Left renal cortex interstitium (tissue), 4 donors: ENCODE measurements around the gene MYL2. TPM values are rescaled to one million over a fixed set of nuclear protein-coding genes. Genes with fewer than 3 reads are reported as not detected.
"Not testable (repeated sequence)": the region's sequence is repeated elsewhere in the genome, so short reads cannot be mapped to it uniquely, and the experiment has no call there.

Experiments used
- DNase-seq, 4 donors: peaks; one replicate each; pipeline ENCODE4 v3.0.0-alpha.2; 2013; ENCODE audit warnings: low read depth in 4 of 4, low spot score in 2 of 4, missing footprints in 1 of 4
- polyA plus RNA-seq, 4 donors: library from polyadenylated mRNA; unstranded; fragments of 120-200 nt; gene quantifications; one replicate each; pipeline ENCODE4 v1.2.1, GENCODE V29; 2013; ENCODE audit not compliant: insufficient read length in 4 of 4

Gene MYL2, protein sequence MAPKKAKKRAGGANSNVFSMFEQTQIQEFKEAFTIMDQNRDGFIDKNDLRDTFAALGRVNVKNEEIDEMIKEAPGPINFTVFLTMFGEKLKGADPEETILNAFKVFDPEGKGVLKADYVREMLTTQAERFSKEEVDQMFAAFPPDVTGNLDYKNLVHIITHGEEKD
- polyA plus RNA-seq = not detected

DNA sequence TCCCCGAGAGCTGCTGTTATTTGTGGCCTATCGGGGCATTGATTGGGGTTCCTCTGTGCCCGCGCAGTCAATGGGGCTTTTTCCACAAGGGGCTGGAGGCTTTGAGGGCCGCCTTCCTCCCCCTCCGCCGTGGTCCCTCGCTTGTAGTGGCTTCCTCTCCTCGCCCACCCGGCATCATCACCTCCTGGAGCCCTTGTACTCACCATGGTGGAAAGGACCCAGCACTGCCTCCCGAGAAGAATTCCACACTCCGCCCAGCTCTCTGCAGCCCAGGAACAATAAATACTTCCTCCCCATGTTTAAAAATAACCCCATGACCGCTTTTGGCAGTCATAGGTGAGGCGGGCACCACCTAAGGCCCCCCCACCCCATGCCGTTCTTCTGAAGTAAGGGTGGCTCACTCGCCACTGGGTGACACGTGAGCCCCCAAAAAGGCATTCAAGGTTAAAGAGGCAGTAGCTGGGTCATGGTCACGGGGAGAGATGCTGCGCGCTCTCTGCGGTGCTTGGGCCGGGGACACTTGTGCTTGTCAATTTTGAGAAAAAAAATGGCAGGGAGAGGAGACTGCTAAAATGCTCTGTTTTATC, at the start of gene MYL2:
Gene MYL2 (minus strand): TSS at position 256 of the 587 bp plus-strand sequence. CDS start 50 bp downstream, at position 206.
- no peak for DNase-seq

DNA sequence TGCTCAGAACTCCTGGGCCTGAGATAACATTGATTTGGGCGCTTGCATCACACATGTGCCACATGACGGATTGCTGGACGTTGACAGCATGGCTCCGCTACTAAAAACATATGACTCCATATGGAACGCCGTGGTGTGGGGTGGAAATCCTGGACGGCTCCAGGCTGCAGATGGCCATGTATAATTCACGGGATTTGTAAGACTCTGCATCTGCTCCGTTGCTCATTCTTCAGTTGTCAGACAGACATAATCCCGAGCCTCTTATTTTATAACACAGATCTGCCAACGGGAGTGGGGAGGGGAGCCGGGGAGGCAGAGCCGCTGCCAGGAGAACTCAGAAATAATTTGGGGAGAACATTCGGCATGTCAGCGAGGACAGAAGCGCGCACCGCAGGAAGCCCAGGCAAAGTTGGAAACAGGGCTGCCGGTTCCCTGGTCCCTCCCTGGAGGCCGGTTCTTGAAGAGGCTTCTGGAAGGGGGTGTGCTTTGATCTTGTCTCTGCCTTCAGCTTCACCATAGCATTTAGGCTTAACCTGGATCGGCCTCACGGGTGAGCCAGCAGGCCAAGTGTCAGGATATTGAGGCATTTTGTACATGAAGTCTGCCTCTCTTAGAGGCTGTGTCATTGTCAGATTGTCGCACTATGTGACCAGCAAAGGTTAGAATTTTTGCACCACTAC, 45.8 kb upstream of the MYL2 start:
- DNase-seq = no peak

DNA sequence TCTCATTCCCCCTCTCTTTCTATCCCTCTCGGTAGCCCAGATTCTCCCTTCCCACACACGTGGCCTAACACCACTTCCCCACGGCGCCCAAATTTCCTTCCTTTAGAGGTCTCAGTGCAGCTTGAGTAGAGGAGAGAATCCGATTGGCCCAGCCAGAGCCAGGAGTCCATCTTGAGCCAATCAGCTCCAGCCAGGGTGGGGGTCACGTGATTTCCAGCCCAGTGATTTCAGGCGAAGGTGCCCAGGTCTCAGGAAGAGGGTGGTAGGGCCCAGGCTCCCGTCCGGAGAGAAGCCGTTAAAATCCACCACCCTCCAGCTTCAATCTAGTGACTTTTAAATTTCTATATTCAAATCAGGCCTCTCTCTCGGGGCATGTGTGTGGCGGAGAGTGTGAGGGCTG, 45.2 kb upstream of the MYL2 start:
- no peak for DNase-seq

DNA sequence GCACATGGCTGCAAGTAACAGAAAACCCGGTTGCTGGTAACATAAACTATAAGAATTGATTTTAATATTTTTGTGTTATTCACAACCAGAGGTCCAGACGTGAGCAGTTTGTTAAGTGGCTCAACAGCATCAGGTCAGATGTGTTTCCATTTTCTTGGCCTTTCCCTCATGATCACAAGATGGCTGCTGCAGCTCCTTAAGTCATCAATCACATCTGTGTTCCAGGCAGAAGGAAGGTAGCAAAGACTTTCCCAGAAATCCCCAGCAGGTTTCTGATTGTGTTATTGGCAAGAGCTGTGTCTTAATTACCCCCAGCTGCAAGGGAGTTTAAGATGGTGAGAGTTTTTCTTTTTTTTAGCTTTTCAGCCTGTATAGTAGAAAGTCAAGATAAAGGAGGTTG, 40.4 kb upstream of the MYL2 start:
- no peak for DNase-seq

DNA sequence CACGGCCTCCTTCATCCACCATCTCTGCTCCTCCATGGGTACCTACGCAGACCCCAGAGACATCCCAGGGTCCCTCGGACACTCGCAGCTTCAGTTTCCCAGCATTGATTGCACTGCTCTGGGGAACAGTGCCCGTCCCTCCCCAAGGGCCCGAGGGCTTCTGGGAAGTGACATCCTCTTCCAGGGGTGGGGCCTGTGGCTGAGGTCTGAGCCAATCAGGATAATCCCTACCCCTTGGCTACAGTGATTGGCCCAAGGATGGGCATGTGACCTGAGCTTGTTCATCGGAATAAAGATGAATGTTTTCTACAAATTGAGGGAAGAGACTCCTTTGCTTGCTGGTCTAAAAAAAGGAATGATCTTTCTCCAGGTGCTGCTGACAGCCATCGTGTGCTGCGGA, 37.3 kb upstream of the MYL2 start:
- no peak for DNase-seq

DNA sequence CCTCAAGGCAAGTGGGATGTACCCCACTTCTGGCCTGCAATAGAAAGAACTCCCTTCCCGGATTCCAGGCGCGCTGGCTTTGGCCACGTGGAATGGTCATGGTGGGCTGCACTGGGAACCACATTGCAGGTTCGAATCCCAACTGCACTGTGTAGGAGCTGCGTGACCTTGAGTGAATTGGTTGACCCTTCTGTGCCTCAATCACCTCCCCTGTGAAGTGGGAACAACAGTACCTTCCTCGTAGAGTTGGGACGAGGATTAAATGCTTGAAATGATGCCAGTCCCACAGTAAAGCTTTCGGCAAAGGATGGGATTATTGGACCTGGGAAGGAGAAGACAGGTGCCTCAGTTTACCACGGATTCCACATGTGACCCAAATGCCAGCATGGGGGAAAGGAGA, 36.8 kb upstream of the MYL2 start:
- no peak for DNase-seq

DNA sequence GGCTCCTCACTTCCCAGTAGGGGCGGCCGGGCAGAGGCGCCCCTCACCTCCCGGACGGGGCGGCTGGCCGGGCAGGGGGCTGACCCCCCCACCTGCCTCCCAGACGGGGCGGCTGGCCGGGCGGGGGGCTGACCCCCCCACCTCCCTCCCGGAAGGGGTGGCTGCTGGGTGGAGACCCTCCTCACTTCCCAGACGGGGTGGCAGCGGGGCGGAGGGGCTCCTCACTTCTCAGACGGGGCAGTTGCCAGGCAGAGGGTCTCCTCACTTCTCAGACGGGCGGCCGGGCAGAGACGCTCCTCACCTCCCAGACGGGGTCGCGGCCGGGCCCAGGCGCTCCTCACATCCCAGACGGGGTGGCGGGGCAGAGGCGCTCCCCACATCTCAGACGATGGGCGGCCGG, 30.5 kb upstream of the MYL2 start:
- DNase-seq = not testable (repeated sequence)

DNA sequence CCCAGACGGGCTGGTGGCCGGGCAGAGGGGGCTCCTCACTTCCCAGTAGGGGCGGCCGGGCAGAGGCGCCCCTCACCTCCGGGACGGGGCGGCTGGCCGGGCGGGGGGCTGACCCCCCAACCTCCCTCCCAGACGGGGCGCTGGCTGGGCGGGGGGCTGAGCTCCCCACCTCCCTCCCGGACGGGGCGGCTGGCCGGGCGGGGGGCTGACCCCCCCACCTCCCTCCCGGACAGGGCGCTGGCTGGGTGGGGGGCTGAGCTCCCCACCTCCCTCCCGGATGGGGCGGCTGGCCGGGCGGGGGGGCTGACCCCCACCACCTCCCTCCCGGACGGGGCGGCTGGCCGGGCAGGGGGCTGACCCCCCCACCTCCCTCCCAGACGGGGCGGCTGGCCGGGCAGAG, 30.1 kb upstream of the MYL2 start:
- not testable (repeated sequence) for DNase-seq

DNA sequence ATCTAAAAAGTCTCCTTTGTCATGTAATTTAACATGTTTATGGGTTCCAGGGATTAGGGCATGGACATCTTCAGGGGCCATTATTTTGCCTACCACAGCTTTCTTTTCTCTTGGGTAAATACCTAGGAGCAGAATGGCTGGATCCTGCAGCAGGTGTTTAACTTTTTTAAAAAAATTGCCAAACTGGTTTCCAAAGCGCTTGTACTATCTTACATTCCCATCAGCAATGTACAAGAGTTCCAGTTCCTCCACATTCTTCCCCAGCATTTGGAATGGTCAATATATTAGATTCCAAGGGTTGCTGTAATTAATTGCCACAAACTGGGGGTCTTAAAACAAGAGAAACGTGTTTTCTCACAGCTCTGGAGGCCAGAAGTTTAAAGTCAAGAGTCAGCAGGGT, 27.7 kb upstream of the MYL2 start:
- no peak for DNase-seq

DNA sequence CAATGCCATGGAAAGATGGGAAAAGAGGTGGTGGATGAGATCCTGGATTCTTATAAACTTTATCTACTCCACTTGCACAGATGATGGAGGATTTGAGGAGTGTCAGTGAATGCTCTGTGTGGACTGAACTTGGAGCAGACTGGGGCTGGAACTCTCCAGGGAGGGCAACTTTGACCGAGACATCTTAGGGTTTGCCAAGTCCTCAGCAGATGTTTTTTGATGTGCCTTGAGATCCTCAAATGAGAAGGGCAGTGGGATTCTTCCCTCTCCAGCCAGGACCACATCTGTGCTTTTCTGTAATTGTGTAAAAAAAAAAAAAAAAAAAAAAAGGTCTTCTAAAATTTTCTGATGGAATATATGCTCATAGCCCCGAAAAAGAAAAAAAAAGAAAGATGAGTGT, 23.0 kb upstream of the MYL2 start:
- no peak for DNase-seq

DNA sequence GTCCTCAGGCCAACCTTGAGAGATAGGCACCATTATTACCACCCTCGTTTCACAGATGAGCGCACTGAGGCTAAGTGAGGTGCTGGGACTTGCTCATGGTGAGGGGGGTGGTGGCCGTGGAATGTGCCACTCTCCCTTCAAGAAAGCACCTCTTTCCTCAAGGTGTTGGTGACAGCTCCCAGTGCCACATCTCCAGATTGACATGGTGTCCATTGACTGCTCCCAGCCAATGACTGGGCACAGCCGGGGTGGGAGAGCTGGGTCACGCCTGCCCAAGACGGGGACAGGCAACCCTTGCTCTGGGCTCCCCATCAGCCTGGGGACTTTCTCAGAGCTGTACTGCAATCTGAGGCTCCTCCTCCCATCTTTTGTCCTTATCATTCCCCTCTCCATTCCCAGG, 21.0 kb upstream of the MYL2 start:
- DNase-seq = no peak

DNA sequence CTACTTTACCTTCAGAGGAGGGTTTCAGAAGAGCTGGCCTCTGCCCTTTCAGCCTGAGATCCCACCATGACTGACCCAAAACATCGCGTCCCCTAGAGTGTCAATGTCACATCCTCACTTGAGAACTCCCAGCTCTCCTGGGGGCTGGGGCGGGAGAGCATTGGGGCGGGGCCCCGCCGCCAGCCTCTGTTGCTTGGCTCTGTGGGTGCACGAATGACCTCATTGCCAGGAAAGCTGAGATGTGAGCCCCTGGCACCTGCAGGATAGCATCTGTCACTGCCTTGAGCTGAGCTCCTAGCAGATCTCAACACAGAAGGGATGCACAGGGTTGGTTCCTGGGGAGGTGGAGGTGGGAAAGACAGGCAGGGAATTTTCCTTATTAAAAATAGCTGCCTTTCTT, 20.6 kb upstream of the MYL2 start:
- DNase-seq = no peak

DNA sequence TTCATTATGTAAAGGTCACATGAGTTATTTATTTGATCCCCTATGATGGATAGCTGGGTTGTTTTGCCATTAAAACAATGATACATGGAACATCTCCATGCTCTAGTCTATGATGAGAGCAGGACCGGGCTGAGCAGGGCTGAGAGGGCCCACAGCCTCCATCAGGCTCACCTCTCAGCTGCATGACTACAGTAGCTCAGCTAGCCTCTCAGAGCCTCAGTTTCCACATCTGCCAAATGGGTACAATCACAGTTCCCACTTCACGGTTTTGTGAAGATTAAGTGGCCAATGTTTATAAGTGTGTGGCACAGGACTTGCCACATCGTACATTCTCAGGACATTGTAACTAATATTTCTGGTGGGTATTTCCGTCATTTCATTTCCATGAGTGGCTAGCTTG, 19.9 kb upstream of the MYL2 start:
- no peak for DNase-seq

DNA sequence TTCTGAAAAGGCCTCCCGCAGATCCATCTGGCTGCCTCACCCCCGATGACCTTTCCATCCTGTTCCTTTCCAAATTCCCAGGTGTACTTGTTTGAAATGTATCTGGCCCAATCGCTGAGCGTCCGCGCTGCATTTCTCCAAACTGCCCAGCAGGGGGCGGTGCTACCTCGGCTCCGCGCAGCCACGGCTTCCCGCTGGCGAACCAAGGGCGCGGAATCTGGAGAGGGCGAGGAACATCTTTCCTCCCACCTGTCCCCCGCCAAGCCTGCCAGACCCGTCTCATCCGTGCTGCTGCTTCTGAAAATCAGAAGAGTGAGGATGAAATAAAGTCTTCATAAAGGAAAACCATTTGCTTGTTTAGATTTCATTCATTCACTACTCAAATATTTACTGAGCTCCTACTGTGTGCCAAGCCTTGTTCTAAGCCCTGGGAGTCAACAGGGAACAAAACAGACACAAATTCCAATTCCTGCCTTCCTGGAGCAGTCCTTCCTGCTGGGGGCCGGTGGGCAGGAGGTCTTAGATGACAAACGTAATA, 16.8 kb upstream of the MYL2 start:
- DNase-seq = peak in 3 of 4 donors; percentile 18 to 32 (median 21)

DNA sequence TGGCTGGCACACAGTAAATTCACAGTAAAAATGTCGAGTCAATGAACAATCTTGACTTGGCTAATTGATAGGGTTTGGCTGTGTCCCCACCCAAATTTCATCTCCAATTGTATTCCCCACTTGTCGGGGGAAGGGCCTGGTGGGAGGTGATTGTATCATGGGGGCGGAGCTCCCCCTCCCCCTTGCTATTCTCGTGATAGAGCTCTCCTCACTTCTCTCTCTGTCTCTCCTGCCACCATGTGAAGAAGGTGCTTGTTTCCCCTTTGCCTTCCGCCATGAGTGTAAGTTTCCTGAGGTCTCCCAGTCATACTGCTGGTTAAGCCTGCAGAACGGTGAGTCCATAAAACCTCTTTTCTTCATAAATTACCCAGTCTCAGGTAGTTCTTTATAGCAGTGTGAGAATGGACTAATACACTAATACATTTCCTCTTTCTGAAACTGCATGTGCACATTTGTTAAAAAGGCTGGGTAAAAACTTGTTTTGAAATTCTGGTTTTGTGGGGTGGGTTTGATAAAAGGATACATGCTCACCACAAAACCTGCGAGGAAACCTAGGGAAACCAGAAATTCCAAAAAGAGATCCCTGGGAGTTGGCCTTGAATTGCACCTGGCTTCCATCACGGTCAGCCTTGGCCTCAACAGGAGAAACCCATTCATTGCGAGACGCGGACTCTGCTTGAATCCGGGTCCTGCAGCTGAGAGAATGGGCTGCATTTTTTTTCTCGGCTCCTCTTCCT, 16.2 kb upstream of the MYL2 start:
- no peak for DNase-seq

DNA sequence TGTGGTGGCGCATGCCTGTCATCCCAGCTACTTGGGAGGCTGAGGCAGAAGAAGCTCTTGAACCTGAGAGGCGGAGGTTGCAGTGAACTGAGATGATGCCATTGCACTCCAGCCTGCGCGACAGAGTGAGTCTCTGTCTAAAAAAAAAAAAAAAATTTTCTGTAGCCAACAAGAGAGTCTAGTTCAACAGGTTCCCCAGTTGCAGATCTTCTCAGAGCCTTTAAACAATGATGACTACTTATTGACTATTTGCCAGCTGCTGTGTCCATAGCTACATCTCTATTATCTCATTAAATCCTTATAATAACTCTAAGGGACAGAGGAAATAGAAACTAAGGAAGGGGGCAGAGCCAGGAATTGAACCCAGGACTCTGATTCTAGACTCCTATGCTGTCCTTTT, 15.2 kb upstream of the MYL2 start:
- DNase-seq = no peak

DNA sequence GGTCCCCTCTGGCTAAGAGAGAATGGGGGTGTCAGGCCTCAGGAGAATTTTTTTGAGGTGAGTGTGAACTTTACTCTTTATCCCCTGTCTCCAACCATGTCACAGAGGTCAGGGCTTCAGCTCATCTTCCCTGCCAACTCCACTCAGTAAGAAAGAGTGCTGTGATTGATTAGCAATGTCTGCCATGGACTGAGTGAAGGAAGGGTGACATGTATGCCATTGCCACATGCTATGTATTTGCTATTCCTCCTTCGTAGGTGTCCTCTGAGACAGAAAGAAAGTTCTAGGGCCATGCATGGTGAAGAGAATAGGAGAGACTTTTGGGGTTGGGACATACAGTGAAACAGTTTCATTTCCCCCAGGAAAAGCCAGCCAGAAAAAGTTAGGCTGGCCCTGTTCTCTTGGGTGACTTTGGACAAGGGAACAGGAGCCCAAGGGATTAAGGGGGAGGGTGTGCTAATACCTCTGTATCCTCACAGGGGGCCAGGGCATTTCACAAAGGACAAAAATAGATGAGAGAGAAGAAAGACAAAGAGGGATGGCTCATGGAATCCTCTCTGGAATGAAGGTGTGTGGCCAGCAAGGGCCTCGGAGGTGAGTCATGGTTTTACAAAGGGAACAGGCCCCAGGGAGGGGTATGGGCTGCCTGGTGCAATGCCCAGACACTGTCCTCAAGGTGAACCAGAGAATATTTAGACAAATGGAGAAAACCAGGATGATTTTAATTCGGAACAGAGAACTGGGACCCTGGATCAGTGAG, 13.9 kb upstream of the MYL2 start:
- DNase-seq = no peak

DNA sequence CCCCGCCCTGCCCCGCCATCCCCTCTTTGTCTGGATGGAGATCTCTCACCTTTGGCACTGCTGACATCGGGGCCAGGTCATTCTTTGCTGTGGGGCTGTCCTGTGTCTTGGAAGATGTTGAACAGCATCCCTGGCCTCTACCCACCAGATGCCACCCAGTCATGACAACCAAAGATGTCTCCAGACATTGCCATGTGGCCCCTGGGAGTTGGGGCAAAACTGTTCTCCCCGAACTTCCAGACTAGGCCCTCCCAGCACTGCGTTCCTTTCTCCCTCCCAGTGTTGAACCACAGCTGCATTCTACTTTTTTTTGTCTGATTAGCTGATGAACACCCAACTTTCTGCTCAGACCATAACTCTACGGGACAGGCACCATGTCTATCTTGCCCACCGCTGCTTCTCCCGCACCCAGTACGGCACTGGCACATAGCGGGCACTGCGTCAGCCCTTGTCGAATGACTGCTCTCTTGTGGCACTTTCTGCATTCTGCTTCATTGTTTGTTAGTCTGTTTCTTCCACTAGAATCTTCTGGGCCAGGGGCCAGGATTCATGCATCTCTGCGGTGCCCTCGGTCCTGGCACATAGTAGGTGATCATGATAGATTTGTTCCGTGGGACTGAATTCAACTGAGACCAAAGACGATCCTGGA, 13.1 kb upstream of the MYL2 start:
- DNase-seq = no peak

DNA sequence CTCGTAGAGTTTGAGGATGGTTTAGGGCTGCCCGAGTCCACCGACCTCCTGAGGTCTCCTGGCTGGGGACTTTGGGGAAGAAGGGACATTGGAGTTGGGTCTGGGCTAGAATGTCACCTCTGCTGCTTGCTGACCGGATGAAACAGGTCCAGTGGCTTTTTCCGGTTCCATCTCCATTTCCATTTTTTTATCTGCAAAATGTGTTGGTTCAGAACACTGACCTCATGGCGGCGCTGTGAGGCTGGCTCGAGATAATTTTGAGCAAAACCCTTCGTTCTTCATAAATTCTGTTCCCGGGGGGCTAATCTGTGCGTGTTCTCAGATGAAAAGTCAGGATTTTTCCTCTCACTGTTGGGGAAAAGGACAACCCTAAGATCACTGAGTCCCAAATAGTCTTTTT, 11.7 kb upstream of the MYL2 start:
- DNase-seq = no peak

DNA sequence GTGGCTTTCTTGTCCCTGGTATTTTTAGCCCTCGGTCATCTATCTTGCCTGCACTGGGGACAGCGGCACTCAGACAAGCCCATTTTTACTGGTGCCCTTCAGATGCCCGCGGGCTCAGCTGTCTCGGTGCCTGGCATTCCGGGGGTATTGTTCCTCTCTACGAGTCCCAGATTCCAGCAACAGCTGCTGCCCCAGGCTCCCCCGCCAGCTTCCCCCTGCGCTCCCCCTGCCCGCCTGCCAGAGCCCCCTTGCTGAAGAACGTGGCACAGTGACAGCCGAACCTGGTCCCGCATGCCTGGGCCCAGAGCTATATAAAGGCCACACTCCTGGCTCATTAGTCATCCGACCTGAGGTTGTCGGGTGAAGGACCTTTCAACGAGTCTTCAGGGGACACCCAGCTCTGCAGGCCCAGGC, 10.9 kb upstream of the MYL2 start:
- no peak for DNase-seq
